Ecto neural progenitor cell (in vitro differentiated cells): Measurements from ENCODE around the gene KRT36.

Source experiments
- DNase-seq: peaks from one replicate; pipeline ENCODE4 v3.0.0-alpha.2; 2018; ENCODE audit warnings: low spot score

Gene KRT36

GRCh38 chr17:41439375-41439774 lies 50.3 kb downstream of the KRT36 start:
- no peak for DNase-seq

- DNase-seq, result no peak
Measured at GRCh38 chr17:41437769-41438168, 51.9 kb downstream of the KRT36 start.

- DNase-seq, result no peak
Measured at GRCh38 chr17:41437254-41437653, 52.5 kb downstream of the KRT36 start.
